Measurements from ENCODE around the gene NPTX2. TPM values are rescaled to one million over a fixed set of nuclear protein-coding genes. Genes with fewer than 3 reads are reported as not detected.

The NPTX2 gene
- total and polyA plus RNA-seq, 2 experiments from 2014 or later = 8.2 to 24.1 TPM

- no peaks in the 10 kb centered on the region for H3K9me2 ChIP-seq (ENCODE audit: insufficient read depth)
- H3K36me3 Mint-ChIP-seq (ENCODE audit: low read depth) = no peaks in the 10 kb centered on the region
- no peaks in the 10 kb centered on the region for H3F3A ChIP-seq (replicated peaks; ENCODE audit: low read depth)
- TF ChIP-seq ETS1 (IDR thresholded peaks at IDR 0.05) = no peak
- TF ChIP-seq EZH2phosphoT487 (IDR thresholded peaks at IDR 0.05; ENCODE audit: unreplicated experiment) = no peak
- no peak for TF ChIP-seq JUNB (IDR thresholded peaks at IDR 0.05; ENCODE audit: unreplicated experiment)
- no peak for TF ChIP-seq CREB1 (CRISPR knock-in tag; IDR thresholded peaks at IDR 0.05; ENCODE audit: low read depth)
- TF ChIP-seq ZNF331 (CRISPR knock-in tag; IDR thresholded peaks at IDR 0.05; ENCODE audit: low read depth) = no peak
- no peak for TF ChIP-seq NANOG (IDR thresholded peaks at IDR 0.05; ENCODE audit: borderline replicate concordance)
- no peak for TF ChIP-seq EZH2 (IDR thresholded peaks at IDR 0.05; ENCODE audit: low read depth, unreplicated experiment)
- TF ChIP-seq ZNF114 (CRISPR knock-in tag; IDR thresholded peaks at IDR 0.05) = no peak
- no peak for TF ChIP-seq STAT1 (IDR thresholded peaks at IDR 0.05; ENCODE audit: unreplicated experiment)
- no peak for TF ChIP-seq REST (IDR thresholded peaks at IDR 0.05; ENCODE audit: unreplicated experiment)
- TF ChIP-seq ZNF462 (CRISPR knock-in tag; IDR thresholded peaks at IDR 0.05) = no peak
- TF ChIP-seq CTCF (conservative IDR thresholded peaks at IDR 0.05; ENCODE audit: low read depth in 2 of 2) = no peak
- TF ChIP-seq POLR2AphosphoS5 (IDR thresholded peaks at IDR 0.05; ENCODE audit: low read depth) = no peak
- no peaks in the 10 kb centered on the region for H3K4me1 Mint-ChIP-seq
- H3K4me2 ChIP-seq = no peak overlapping the region
- no peak for ATAC-seq
- no peaks in the 10 kb centered on the region for H3K9me3 Mint-ChIP-seq
- H3K27ac ChIP-seq (ENCODE audit: low read depth) = no peak overlapping the region
- no peaks in the 10 kb centered on the region for H4K20me1 ChIP-seq (replicated peaks; ENCODE audit: insufficient read depth)
- no peaks in the 10 kb centered on the region for H3K27me3 ChIP-seq (ENCODE audit: insufficient read depth)
- no peak overlapping the region for H3K27ac Mint-ChIP-seq
- DNase-seq (ENCODE audit: low spot score) = no peak
- H3K27me3 Mint-ChIP-seq (ENCODE audit: insufficient read depth, low read depth, poor library complexity) = peaks cover 2% of the 10 kb centered on the region
- no peak overlapping the region for H2AFZ ChIP-seq
- no peaks in the 10 kb centered on the region for H3K4me1 ChIP-seq (ENCODE audit: insufficient read depth)
- no peak overlapping the region for H3K4me3 ChIP-seq
- no peak overlapping the region for H3K4me3 Mint-ChIP-seq
- H3K79me2 ChIP-seq (replicated peaks; ENCODE audit: insufficient read depth) = no peaks in the 10 kb centered on the region
- no peaks in the 10 kb centered on the region for H3K36me3 ChIP-seq (ENCODE audit: insufficient read depth)
Observed at GRCh38 chr7:98656899-98657298, 39.8 kb downstream of the NPTX2 start.

Measured in GM23338 (cell line).